ENCODE data around the gene MARK2. TPM values are rescaled to one million over a fixed set of nuclear protein-coding genes. Genes with fewer than 3 reads are reported as not detected.
"Not testable (repeated sequence)": the region's sequence is repeated elsewhere in the genome, so short reads cannot be mapped to it uniquely, and the experiment has no call there.

MARK2 gene
- total and polyA plus RNA-seq, 4 donors: 12.2 to 32.5 (median 23.9) TPM

DNA sequence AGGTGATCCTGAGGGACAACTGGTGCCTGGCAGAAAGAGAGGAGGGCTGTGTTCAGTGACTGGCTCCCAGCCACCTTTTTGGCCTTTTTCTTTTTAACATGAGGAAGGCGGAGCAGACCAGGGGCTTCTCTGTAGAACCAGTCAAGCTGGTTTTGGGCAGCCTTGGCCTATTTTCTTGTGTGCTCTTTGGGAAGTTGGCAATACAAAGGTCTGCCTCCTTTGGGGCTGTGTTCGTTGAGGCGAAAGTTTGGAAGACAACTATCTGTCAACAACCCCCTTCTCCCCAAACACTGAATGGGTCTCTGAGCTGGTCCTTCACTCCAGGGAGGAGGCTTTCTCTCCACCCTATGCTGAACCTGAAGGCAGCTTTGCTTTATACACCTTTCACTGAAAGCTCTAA lies 8.5 kb downstream of the MARK2 start:
- H3K9me3 ChIP-seq (ENCODE audit: control insufficient read depth, insufficient read depth, low read length): no peaks in the 10 kb centered on the region
- 33% methylated on average over 2 of the region's 3 CpGs for WGBS (ENCODE audit: insufficient coverage)
- H3K27ac ChIP-seq (ENCODE audit: low read depth, low read length): peak overlapping the region; percentile 48
- DNase-seq (ENCODE audit: low read depth in 4 of 6, low spot score in 6 of 6): peak in 1 of 6 donors; percentile 52
- H3K27me3 ChIP-seq (ENCODE audit: control insufficient read depth, insufficient read depth, low read length): no peaks in the 10 kb centered on the region
- H3K4me1 ChIP-seq (ENCODE audit: control insufficient read depth, insufficient read depth, low read length): peaks cover 35% of the 10 kb centered on the region
- peaks cover 14% of the 10 kb centered on the region for H3K36me3 ChIP-seq (ENCODE audit: control insufficient read depth, insufficient read depth, low read length)
- no peak overlapping the region for H3K4me3 ChIP-seq (ENCODE audit: low read depth, low read length)

- H3K36me3 ChIP-seq (ENCODE audit: control insufficient read depth, insufficient read depth, low read length): peaks cover 12% of the 10 kb centered on the region
- H3K27me3 ChIP-seq (ENCODE audit: control insufficient read depth, insufficient read depth, low read length): no peaks in the 10 kb centered on the region
- H3K9me3 ChIP-seq (ENCODE audit: control insufficient read depth, insufficient read depth, low read length): no peaks in the 10 kb centered on the region
- H3K4me3 ChIP-seq (ENCODE audit: low read depth, low read length): no peak overlapping the region
- no peak for DNase-seq (ENCODE audit: low read depth in 4 of 6, low spot score in 6 of 6)
- 80% methylated on average over 1 of the region's 2 CpGs for WGBS (ENCODE audit: insufficient coverage)
- H3K27ac ChIP-seq (ENCODE audit: low read depth, low read length): no peak overlapping the region
- H3K4me1 ChIP-seq (ENCODE audit: control insufficient read depth, insufficient read depth, low read length): peaks cover 20% of the 10 kb centered on the region
Measured at GRCh38 chr11:63849691-63850090, 10.8 kb downstream of the MARK2 start.

GRCh38 chr11:63850920-63851319 lies 12.0 kb downstream of the MARK2 start:
- WGBS (ENCODE audit: insufficient coverage): 94% methylated on average over 5 of the region's 5 CpGs
- DNase-seq (ENCODE audit: low read depth in 4 of 6, low spot score in 6 of 6): no peak
- Histone ChIP-seq H3K4me3 (ENCODE audit: low read depth, low read length) (no peak overlapping the region), H3K27me3 (ENCODE audit: control insufficient read depth, insufficient read depth, low read length) (no peaks in the 10 kb centered on the region), H3K4me1 (ENCODE audit: control insufficient read depth, insufficient read depth, low read length) (peaks cover 15% of the 10 kb centered on the region), H3K9me3 (ENCODE audit: control insufficient read depth, insufficient read depth, low read length) (no peaks in the 10 kb centered on the region), H3K27ac (ENCODE audit: low read depth, low read length) (no peak overlapping the region), H3K36me3 (ENCODE audit: control insufficient read depth, insufficient read depth, low read length) (peaks cover 10% of the 10 kb centered on the region)

DNA sequence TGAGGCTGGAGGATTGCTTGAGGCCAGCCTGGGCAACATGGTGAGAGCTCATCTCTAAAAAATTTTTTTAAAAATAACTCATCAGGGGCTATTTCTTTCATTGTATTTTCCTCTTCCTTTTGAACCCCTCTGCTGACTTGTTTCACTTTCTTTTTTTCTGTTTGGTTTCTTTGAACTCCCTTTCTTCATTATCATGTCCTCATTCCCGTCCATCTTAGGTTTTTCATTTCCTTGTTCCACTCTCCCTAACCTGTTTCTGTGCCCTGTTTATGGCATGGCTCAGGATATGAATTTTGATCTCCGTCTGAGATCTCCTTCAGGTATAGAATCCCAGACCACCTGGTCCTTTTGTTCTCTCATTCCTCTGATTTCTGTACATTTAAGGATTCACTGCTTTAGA lies 12.5 kb downstream of the MARK2 start:
- Histone ChIP-seq H3K4me3 (ENCODE audit: low read depth, low read length) (no peak overlapping the region), H3K27me3 (ENCODE audit: control insufficient read depth, insufficient read depth, low read length) (no peaks in the 10 kb centered on the region), H3K4me1 (ENCODE audit: control insufficient read depth, insufficient read depth, low read length) (peaks cover 15% of the 10 kb centered on the region), H3K9me3 (ENCODE audit: control insufficient read depth, insufficient read depth, low read length) (no peaks in the 10 kb centered on the region), H3K27ac (ENCODE audit: low read depth, low read length) (peak overlapping the region; percentile 57), H3K36me3 (ENCODE audit: control insufficient read depth, insufficient read depth, low read length) (peaks cover 6% of the 10 kb centered on the region)
- no peak for DNase-seq (ENCODE audit: low read depth in 4 of 6, low spot score in 6 of 6)
- WGBS (ENCODE audit: insufficient coverage): 40% methylated on average over 1 of the region's 2 CpGs

- no peak overlapping the region for H3K27ac ChIP-seq (ENCODE audit: low read depth, low read length)
- WGBS (ENCODE audit: insufficient coverage): no CpG with 5 or more reads among the region's 3 CpGs
Measured at GRCh38 chr11:63853476-63853875, 14.6 kb downstream of the MARK2 start.

DNA sequence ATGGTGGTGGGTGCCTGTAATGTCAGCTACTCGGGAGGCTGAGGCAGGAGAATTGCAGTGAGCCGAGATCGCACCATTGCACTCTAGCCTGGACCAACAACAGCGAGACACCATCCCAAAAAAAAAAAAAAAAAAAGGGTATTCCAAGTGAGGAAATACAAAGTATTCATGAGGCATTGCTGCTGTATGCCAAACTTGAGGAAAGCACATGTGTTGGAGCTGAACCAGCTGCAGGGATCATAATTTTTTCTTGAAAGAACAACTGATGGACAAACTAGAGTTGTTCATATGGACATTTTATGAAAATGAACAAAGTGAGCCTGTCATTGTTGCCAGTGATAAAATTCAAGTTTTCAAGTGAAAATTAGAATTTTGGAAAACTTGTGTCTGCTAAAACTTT lies 15.8 kb downstream of the MARK2 start:
- Histone ChIP-seq H3K9me3 (ENCODE audit: control insufficient read depth, insufficient read depth, low read length) (no peaks in the 10 kb centered on the region), H3K27ac (ENCODE audit: low read depth, low read length) (no peak overlapping the region), H3K4me3 (ENCODE audit: low read depth, low read length) (no peak overlapping the region), H3K4me1 (ENCODE audit: control insufficient read depth, insufficient read depth, low read length) (peaks cover 9% of the 10 kb centered on the region), H3K27me3 (ENCODE audit: control insufficient read depth, insufficient read depth, low read length) (no peaks in the 10 kb centered on the region), H3K36me3 (ENCODE audit: control insufficient read depth, insufficient read depth, low read length) (peaks cover 13% of the 10 kb centered on the region)
- WGBS (ENCODE audit: insufficient coverage): no CpG with 5 or more reads among the region's 4 CpGs
- DNase-seq (ENCODE audit: low read depth in 4 of 6, low spot score in 6 of 6): no peak

More at GRCh38 chr11:63853476-63853875, 14.6 kb downstream of the MARK2 start:
- H3K27me3 ChIP-seq (ENCODE audit: control insufficient read depth, insufficient read depth, low read length): no peaks in the 10 kb centered on the region
- H3K9me3 ChIP-seq (ENCODE audit: control insufficient read depth, insufficient read depth, low read length): no peaks in the 10 kb centered on the region
- peaks cover 10% of the 10 kb centered on the region for H3K36me3 ChIP-seq (ENCODE audit: control insufficient read depth, insufficient read depth, low read length)
- H3K4me1 ChIP-seq (ENCODE audit: control insufficient read depth, insufficient read depth, low read length): peaks cover 6% of the 10 kb centered on the region
- DNase-seq (ENCODE audit: low read depth in 4 of 6, low spot score in 6 of 6): no peak
- H3K4me3 ChIP-seq (ENCODE audit: low read depth, low read length): no peak overlapping the region

GRCh38 chr11:63855975-63856374 lies 17.1 kb downstream of the MARK2 start:
- no peaks in the 10 kb centered on the region for H3K9me3 ChIP-seq (ENCODE audit: control insufficient read depth, insufficient read depth, low read length)
- WGBS (ENCODE audit: insufficient coverage): 33% methylated on average over 1 of the region's 2 CpGs
- peaks cover 14% of the 10 kb centered on the region for H3K36me3 ChIP-seq (ENCODE audit: control insufficient read depth, insufficient read depth, low read length)
- DNase-seq (ENCODE audit: low read depth in 4 of 6, low spot score in 6 of 6): no peak
- H3K4me1 ChIP-seq (ENCODE audit: control insufficient read depth, insufficient read depth, low read length): peaks cover 9% of the 10 kb centered on the region
- H3K27me3 ChIP-seq (ENCODE audit: control insufficient read depth, insufficient read depth, low read length): no peaks in the 10 kb centered on the region
- no peak overlapping the region for H3K4me3 ChIP-seq (ENCODE audit: low read depth, low read length)
- no peak overlapping the region for H3K27ac ChIP-seq (ENCODE audit: low read depth, low read length)

DNA sequence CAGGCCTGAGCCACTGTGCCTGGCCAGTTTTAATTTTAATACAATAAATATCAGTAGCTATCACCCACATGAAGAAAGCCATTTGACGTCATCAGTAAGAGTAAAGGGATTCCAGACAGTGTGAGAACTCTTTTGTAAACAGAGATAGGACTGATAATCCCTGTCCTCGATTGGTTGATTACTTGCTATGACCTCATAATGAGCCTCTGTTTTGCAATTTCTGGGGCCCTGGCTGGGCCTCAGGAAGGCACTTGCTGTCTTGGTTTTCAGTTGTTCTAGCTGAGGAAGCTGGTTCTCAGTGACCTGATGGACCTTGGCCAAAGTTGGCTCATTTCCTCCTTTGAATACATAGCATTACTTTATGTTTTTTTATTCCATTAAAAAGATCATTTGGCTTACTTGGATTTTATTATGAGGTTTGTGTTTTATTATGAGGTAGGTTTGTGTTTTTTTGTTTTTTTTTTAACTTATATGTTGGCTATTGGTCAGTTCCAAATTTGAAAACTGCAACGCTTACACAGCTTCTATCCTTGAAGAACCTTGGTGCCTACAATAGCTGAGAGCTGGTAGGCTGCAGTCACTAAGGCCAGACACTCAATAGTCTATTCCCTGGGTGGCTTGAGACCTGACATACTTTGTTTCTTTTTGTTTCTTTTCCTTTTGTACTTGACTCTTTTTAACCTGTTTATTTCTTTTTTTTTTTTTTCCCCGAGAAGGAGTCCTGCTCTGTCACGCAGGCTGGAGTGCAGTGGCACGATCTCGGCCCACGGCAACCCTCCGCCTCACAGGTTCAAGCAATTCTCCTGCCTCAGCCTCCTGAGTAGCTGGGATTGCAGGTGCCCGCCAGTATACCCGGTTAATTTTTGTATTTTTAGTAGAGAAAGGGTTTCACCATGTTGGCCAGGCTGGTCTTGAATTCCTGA lies 20.0 kb downstream of the MARK2 start:
- Histone ChIP-seq H3K27ac (ENCODE audit: low read depth, low read length) (no peak overlapping the region), H3K4me1 (ENCODE audit: control insufficient read depth, insufficient read depth, low read length) (peaks cover 9% of the 10 kb centered on the region), H3K36me3 (ENCODE audit: control insufficient read depth, insufficient read depth, low read length) (peaks cover 17% of the 10 kb centered on the region), H3K9me3 (ENCODE audit: control insufficient read depth, insufficient read depth, low read length) (no peaks in the 10 kb centered on the region), H3K27me3 (ENCODE audit: control insufficient read depth, insufficient read depth, low read length) (no peaks in the 10 kb centered on the region), H3K4me3 (ENCODE audit: low read depth, low read length) (no peak overlapping the region)
- DNase-seq (ENCODE audit: low read depth in 4 of 6, low spot score in 6 of 6): no peak
- 84% methylated on average over 8 of the region's 11 CpGs for WGBS (ENCODE audit: insufficient coverage)

GRCh38 chr11:63862923-63863322 lies 24.0 kb downstream of the MARK2 start:
- peaks cover 21% of the 10 kb centered on the region for H3K4me1 ChIP-seq (ENCODE audit: control insufficient read depth, insufficient read depth, low read length)
- no peak overlapping the region for H3K4me3 ChIP-seq (ENCODE audit: low read depth, low read length)
- peak in 2 of 6 donors; percentile 28 to 29 for DNase-seq (ENCODE audit: low read depth in 4 of 6, low spot score in 6 of 6)
- H3K27ac ChIP-seq (ENCODE audit: low read depth, low read length): no peak overlapping the region
- H3K36me3 ChIP-seq (ENCODE audit: control insufficient read depth, insufficient read depth, low read length): peaks cover 20% of the 10 kb centered on the region
- no peaks in the 10 kb centered on the region for H3K27me3 ChIP-seq (ENCODE audit: control insufficient read depth, insufficient read depth, low read length)
- 17% methylated on average over 3 of the region's 4 CpGs for WGBS (ENCODE audit: insufficient coverage)
- no peaks in the 10 kb centered on the region for H3K9me3 ChIP-seq (ENCODE audit: control insufficient read depth, insufficient read depth, low read length)

DNA sequence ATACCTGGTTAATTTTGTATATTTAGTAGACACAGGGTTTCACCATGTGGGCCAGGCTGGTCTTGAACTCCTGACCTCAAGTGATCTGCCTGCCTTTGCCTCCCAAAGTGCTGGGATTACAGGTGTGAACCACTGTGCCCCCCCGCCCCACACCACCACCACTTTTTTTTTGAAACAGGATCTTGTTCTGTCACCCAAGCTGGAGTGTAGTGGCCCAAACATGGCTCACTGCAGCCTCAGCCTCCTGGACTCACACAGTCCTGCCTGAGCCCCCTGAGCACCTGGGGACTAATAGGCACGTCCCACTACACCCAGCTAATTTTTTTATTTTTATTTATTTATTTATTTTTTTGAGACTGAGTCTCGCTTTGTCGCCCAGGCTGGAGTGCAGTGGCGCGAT lies 24.7 kb downstream of the MARK2 start:
- Histone ChIP-seq H3K36me3 (ENCODE audit: control insufficient read depth, insufficient read depth, low read length) (peaks cover 22% of the 10 kb centered on the region), H3K4me1 (ENCODE audit: control insufficient read depth, insufficient read depth, low read length) (peaks cover 20% of the 10 kb centered on the region)
- not testable (repeated sequence) for H3K9me3 ChIP-seq (ENCODE audit: control insufficient read depth, insufficient read depth, low read length); H3K4me3 ChIP-seq (ENCODE audit: low read depth, low read length); H3K27ac ChIP-seq (ENCODE audit: low read depth, low read length); H3K27me3 ChIP-seq (ENCODE audit: control insufficient read depth, insufficient read depth, low read length); DNase-seq (ENCODE audit: low read depth in 4 of 6, low spot score in 6 of 6)
- 96% methylated on average over 3 of the region's 6 CpGs for WGBS (ENCODE audit: insufficient coverage)
